IMR-90 (cell line): ENCODE results near the gene DRAP1. TPM values are rescaled to one million over a fixed set of nuclear protein-coding genes. Genes with fewer than 3 reads are reported as not detected.
A peak's percentile ranks its signal among the peaks of the same experiment; 100 is the strongest.

Experiments
- ATAC-seq: fragments of 200-7000 bp; cut with Tn5 transposase; 2 replicates; pipeline ENCODE4 v1.9.1; 2020; ENCODE audit warnings: low read depth, mild to moderate bottlenecking, moderate library complexity
- BruUV-seq: library from RNA; stranded (reverse); fragments of 400-500 nt; replicated peaks from 2 replicates; lab custom pipeline; 2021; lab: Mats Ljungman, UMichigan
- CTCF ChIA-PET: fragments of 300-600 bp; formaldehyde crosslinking; extraction: SDS; loops from one replicate; lab custom pipeline; 2021; ENCODE audit warnings: antibody characterized with exemption; lab: Yijun Ruan, JAX
- POLR2A ChIA-PET: fragments of 300-600 bp; sonication (Branson Sonifier 250); formaldehyde crosslinking; loops from one replicate; lab custom pipeline; 2022; ENCODE audit warnings: antibody characterized with exemption; ENCODE audit not compliant: unreplicated experiment; lab: Charles Lee
- DNase-seq: peaks from one replicate; pipeline ENCODE4 v3.0.0; 2013
- H2AFZ ChIP-seq: replicated peaks from 2 replicates; pipeline ENCODE3; 2013; ENCODE audit warnings: low read length, mild to moderate bottlenecking; ENCODE audit not compliant: poor library complexity
- H2AK5ac ChIP-seq: 2 replicates; pipeline ENCODE4 v1.6.1; 2013; ENCODE audit warnings: low read depth, low read length, inconsistent platforms
- H2AK9ac ChIP-seq: replicated peaks from 2 replicates; pipeline ENCODE3; 2013; ENCODE audit warnings: mild to moderate bottlenecking, low read depth, low read length, moderate library complexity; ENCODE audit not compliant: poor library complexity
- H2BK120ac ChIP-seq: 2 replicates; pipeline ENCODE4 v1.6.1; 2013; ENCODE audit warnings: low read depth, low read length, inconsistent platforms
- H2BK15ac ChIP-seq: 3 replicates; pipeline ENCODE4 v1.6.1; 2013; ENCODE audit warnings: low read depth, low read length, inconsistent platforms
- H2BK20ac ChIP-seq: 2 replicates; pipeline ENCODE4 v1.6.1; 2013; ENCODE audit warnings: low read depth, mild to moderate bottlenecking, inconsistent platforms, low read length, moderate library complexity
- H2BK5ac ChIP-seq: 2 replicates; pipeline ENCODE4 v1.6.1; 2013; ENCODE audit warnings: mild to moderate bottlenecking, low read depth, low read length, inconsistent platforms; ENCODE audit not compliant: poor library complexity, severe bottlenecking
- H3K14ac ChIP-seq: replicated peaks from 2 replicates; pipeline ENCODE4 v1.6.1; 2013; ENCODE audit warnings: low read depth, low read length, inconsistent platforms
- H3K18ac ChIP-seq: 2 replicates; pipeline ENCODE4 v1.6.1; 2013; ENCODE audit warnings: low read depth, low read length, control low read depth
- H3K23ac ChIP-seq: 2 replicates; pipeline ENCODE4 v1.6.1; 2013; ENCODE audit warnings: low read depth, low read length, inconsistent platforms
- H3K27ac ChIP-seq: 2 replicates; pipeline ENCODE4 v1.5.1; 2013; ENCODE audit warnings: mild to moderate bottlenecking, control low read depth, low read length; ENCODE audit not compliant: insufficient read depth
- H3K27me3 ChIP-seq: 2 replicates; pipeline ENCODE4 v1.6.1; 2013; ENCODE audit warnings: low read length; ENCODE audit not compliant: control insufficient read depth, insufficient read depth
- H3K36me3 ChIP-seq: 2 replicates; pipeline ENCODE4 v1.6.1; 2013; ENCODE audit warnings: low read length, mixed read lengths; ENCODE audit not compliant: control insufficient read depth, insufficient read depth
- H3K4ac ChIP-seq: 2 replicates; pipeline ENCODE4 v1.6.1; 2013; ENCODE audit warnings: low read depth, low read length, inconsistent platforms
- H3K4me1 ChIP-seq: 2 replicates; pipeline ENCODE4 v1.6.1; 2013; ENCODE audit warnings: low read length, mixed read lengths; ENCODE audit not compliant: control insufficient read depth, insufficient read depth
- H3K4me2 ChIP-seq: 2 replicates; pipeline ENCODE4 v1.6.1; 2013; ENCODE audit warnings: low read depth, mild to moderate bottlenecking, control low read depth, low read length, moderate library complexity
- H3K4me3 ChIP-seq: 2 replicates; pipeline ENCODE4 v1.5.1; 2013; ENCODE audit warnings: low read depth, mild to moderate bottlenecking, control low read depth, low read length, moderate library complexity; ENCODE audit not compliant: insufficient read depth
- H3K56ac ChIP-seq: 2 replicates; pipeline ENCODE4 v1.6.1; 2013; ENCODE audit warnings: low read length, inconsistent platforms; ENCODE audit not compliant: insufficient read depth; ENCODE audit errors: extremely low read depth
- H3K79me1 ChIP-seq, 2 experiments: 2 replicates each; pipeline ENCODE4 v1.6.1; 2013; ENCODE audit warnings: low read length in 2 of 2, inconsistent platforms in 1 of 2, low read depth in 1 of 2
- H3K9ac ChIP-seq: 2 replicates; pipeline ENCODE4 v1.6.1; 2013; ENCODE audit warnings: low read depth, low read length, control low read depth
- H3K9me1 ChIP-seq: 2 replicates; pipeline ENCODE4 v1.6.1; 2013; ENCODE audit warnings: low read length, inconsistent platforms; ENCODE audit not compliant: insufficient read depth
- H3K9me3 ChIP-seq: 2 replicates; pipeline ENCODE4 v1.6.1; 2013; ENCODE audit warnings: low read length; ENCODE audit not compliant: control insufficient read depth, insufficient read depth
- H4K20me1 ChIP-seq: 2 replicates; pipeline ENCODE4 v1.6.1; 2013; ENCODE audit warnings: low read length, inconsistent platforms; ENCODE audit not compliant: insufficient read depth
- H4K5ac ChIP-seq: 2 replicates; pipeline ENCODE4 v1.6.1; 2013; ENCODE audit warnings: mild to moderate bottlenecking, low read depth, low read length, control low read depth
- H4K8ac ChIP-seq, 2 experiments: 2 replicates each; pipeline ENCODE4 v1.6.1; 2013; ENCODE audit warnings: low read depth in 2 of 2, low read length in 2 of 2, control low read depth in 1 of 2, inconsistent platforms in 1 of 2
- H4K91ac ChIP-seq: 2 replicates; pipeline ENCODE4 v1.6.1; 2013; ENCODE audit warnings: low read depth, low read length, inconsistent platforms; ENCODE audit not compliant: insufficient read depth
- FOS ChIP-seq: fragments of 150-350 bp; IDR thresholded peaks from 2 replicates; pipeline ENCODE4 v1.6.1; 2016; ENCODE audit warnings: low read depth, low read length
- MAFK ChIP-seq: IDR thresholded peaks from 2 replicates; pipeline ENCODE4 v1.6.1; 2012; ENCODE audit warnings: low read depth, low read length, improper control_type of control experiment
- WGBS, 2 experiments: methylation state at CpG; one replicate each; pipeline versions ENCODE4 v1.1.5 to v1.1.7; 2013; ENCODE audit warnings: missing lambda C conversion rate in 2 of 2; ENCODE audit not compliant: insufficient read length in 1 of 2; ENCODE audit errors: extremely low coverage in 2 of 2; 5-methylcytosine and 5-hydroxymethylcytosine counted together
- dilution Hi-C: fragments of 300-500 bp; cut with HindIII; formaldehyde crosslinking; loops from one replicate; pipeline ENCODE4 v1.14.3; 2018; ENCODE audit warnings: low sequenced_read_pairs; ENCODE audit not compliant: unreplicated experiment
- in situ Hi-C: fragments of 300-500 bp; cut with MboI; formaldehyde crosslinking; loops from 3 replicates; pipeline ENCODE4 v1.14.3; 2019; ENCODE audit warnings: low sequenced_read_pairs, inconsistent platforms, mixed read lengths
- intact Hi-C: fragments of 100-400 bp; cut with micrococcal nuclease; formaldehyde crosslinking; loops from 2 replicates; pipeline ENCODE4 v1.10.0; 2022
- polyA plus RNA-seq, 3 experiments: library from polyadenylated mRNA; depleted of rRNA; stranded (reverse); fragments of >200 nt; gene quantifications; 2 replicates each; pipeline ENCODE4 v1.2.3, GENCODE V29; 2012; ENCODE audit warnings: low replicate concordance in 1 of 3
- total RNA-seq: library from RNA; depleted of rRNA; stranded (reverse); fragments of >200 nt; gene quantifications from 2 replicates; pipeline ENCODE4 v1.2.3, GENCODE V29; 2012

Gene DRAP1
- total and polyA plus RNA-seq, 2 of the 4 experiments (the other 2 are of a cell fraction): 237 to 344 TPM

- BruUV-seq: no TSS peak
Measured at GRCh38 chr11:65870706-65871681, 48.2 kb upstream of the DRAP1 start.

More at GRCh38 chr11:65870706-65871681, 48.2 kb upstream of the DRAP1 start:
- H2BK5ac ChIP-seq: peak overlapping the region; percentile 97
- CTCF ChIA-PET: interaction anchor here (1.2 to 2.1 kb wide), 2 partner anchors 14 to 17 kb away, joined by 8 to 9 read pairs; partner anchors contain the start of gene FIBP
- H3K18ac ChIP-seq: no peak overlapping the region; the same call in 1 of the 2 replicates
- H3K4me2 ChIP-seq: peak overlapping the region; percentile 96
- dilution Hi-C loops (no loop called here), intact Hi-C loops (no loop called here), in situ Hi-C loops (no loop called here)
- H3K23ac ChIP-seq: peak overlapping the region; percentile 93
- H3K4me3 ChIP-seq: peak overlapping the region; percentile 89
- H3K4ac ChIP-seq: peak overlapping the region; percentile 97
- no peak overlapping the region for H2BK20ac ChIP-seq
- H4K5ac ChIP-seq: peak overlapping the region; percentile 33; the same call in 1 of the 2 replicates
- ATAC-seq (no peak), DNase-seq (no peak)
- TF ChIP-seq FOS (no peak), MAFK (no peak)
- peaks cover 49% of the 10 kb centered on the region for H3K36me3 ChIP-seq
- peak overlapping the region; percentile 81; the same call in 1 of the 2 replicates for H4K91ac ChIP-seq
- H3K14ac ChIP-seq: peak overlapping the region; percentile 97
- H2BK15ac ChIP-seq: no peak overlapping the region
- peak overlapping the region; percentile 87 for H2AK5ac ChIP-seq
- POLR2A ChIA-PET: interaction anchor here (0.5 to 1.4 kb wide), 7 partner anchors 8 to 19 kb away, joined by 3 to 7 read pairs (median 4); partner anchors contain the start of genes CCDC85B and FIBP
- H2BK120ac ChIP-seq: no peak overlapping the region
- H4K8ac ChIP-seq: peak overlapping the region; percentile 73; a peak in 3 of 4 replicates
- 0 out of 2 replicates have a peak, but pooled peaks cover 5% of the 10 kb centered on the region for H3K9me1 ChIP-seq
- peaks cover 18 to 62% of the 10 kb centered on the region in 2 experiments for H3K79me1 ChIP-seq
- peak overlapping the region; percentile 76 for H2AFZ ChIP-seq
- 0 out of 2 replicates have a peak overlapping the region, but pooled peaks have one; percentile 88 for H3K56ac ChIP-seq
- WGBS, 2 experiments: 82% methylated on average over 6 of the region's 24 CpGs; no CpG with 5 or more reads in 1 of the 2 experiments
- H3K27ac ChIP-seq: peak overlapping the region; percentile 98
- peaks cover 35% of the 10 kb centered on the region for H4K20me1 ChIP-seq
- no peaks in the 10 kb centered on the region for H3K9me3 ChIP-seq
- peak overlapping the region; percentile 99 for H2AK9ac ChIP-seq
- H3K9ac ChIP-seq: peak overlapping the region; percentile 98
- peaks cover 14% of the 10 kb centered on the region for H3K4me1 ChIP-seq
- no peaks in the 10 kb centered on the region for H3K27me3 ChIP-seq
